M059J (cell line): ENCODE measurements around the gene TNFAIP3. TPM values are rescaled to one million over a fixed set of nuclear protein-coding genes. Genes with fewer than 3 reads are reported as not detected.

Experiments used
- DNase-seq: peaks from one replicate; pipeline ENCODE4 v3.0.0-alpha.2; 2012; ENCODE audit warnings: low read depth
- total RNA-seq: library from RNA; depleted of rRNA; stranded (reverse); fragments of >200 nt; shearing (Covaris generic); gene quantifications from 2 replicates; pipeline ENCODE4 v1.2.3, GENCODE V29; 2014

TNFAIP3 gene
- total RNA-seq, 1 experiment from 2014 or later, result 7.7 TPM

- no peak for DNase-seq
Observed at GRCh38 chr6:137903274-137903932, 36.3 kb downstream of the TNFAIP3 start.

GRCh38 chr6:137903933-137904821 lies 37.1 kb downstream of the TNFAIP3 start:
- peak; percentile 29 for DNase-seq

- DNase-seq, result no peak
Observed at GRCh38 chr6:137904822-137905617, 38.0 kb downstream of the TNFAIP3 start.

GRCh38 chr6:137906020-137906472 lies 39.0 kb downstream of the TNFAIP3 start:
- DNase-seq, result no peak

- DNase-seq, result no peak
Observed at GRCh38 chr6:137907170-137907569, 40.1 kb downstream of the TNFAIP3 start.

- no peak for DNase-seq
Observed at GRCh38 chr6:137909533-137909932, 42.5 kb downstream of the TNFAIP3 start.

GRCh38 chr6:137910424-137910834 lies 43.4 kb downstream of the TNFAIP3 start:
- DNase-seq, result peak; percentile 79

GRCh38 chr6:137910843-137911456 lies 43.9 kb downstream of the TNFAIP3 start:
- DNase-seq, result no peak

- no peak for DNase-seq
Observed at GRCh38 chr6:137911675-137912191, 44.7 kb downstream of the TNFAIP3 start.

- no peak for DNase-seq
Observed at GRCh38 chr6:137912813-137913212, 45.8 kb downstream of the TNFAIP3 start.

GRCh38 chr6:137913434-137913833 lies 46.4 kb downstream of the TNFAIP3 start:
- DNase-seq, result no peak

GRCh38 chr6:137913996-137914529 lies 47.0 kb downstream of the TNFAIP3 start:
- no peak for DNase-seq

GRCh38 chr6:137914530-137915193 lies 47.6 kb downstream of the TNFAIP3 start:
- no peak for DNase-seq

GRCh38 chr6:137915790-137916189 lies 48.7 kb downstream of the TNFAIP3 start:
- no peak for DNase-seq

GRCh38 chr6:137917551-137918325 lies 50.7 kb downstream of the TNFAIP3 start:
- no peak for DNase-seq

GRCh38 chr6:137919502-137919823 lies 52.4 kb downstream of the TNFAIP3 start:
- no peak for DNase-seq

GRCh38 chr6:137919837-137920730 lies 53.0 kb downstream of the TNFAIP3 start:
- DNase-seq, result no peak

- DNase-seq, result no peak
Observed at GRCh38 chr6:137921823-137922222, 54.8 kb downstream of the TNFAIP3 start.
